Stimulated activated naive CD8-positive, alpha-beta T cell treated with anti-CD3 and anti-CD28 coated beads, Interleukin-15, Interleukin-2, amounts not matched to agents 100 ng/mL and 50 ng/mL, for 24 hours (primary cell): ENCODE results near the gene OR13G1.

Source experiments
- H3K27ac Mint-ChIP-seq: one replicate; pipeline ENCODE4 v1.8.0; 2021; ENCODE audit warnings: mild to moderate bottlenecking, mixed read lengths
- H3K27me3 Mint-ChIP-seq: one replicate; pipeline ENCODE4 v1.8.0; 2021; ENCODE audit warnings: mixed read lengths
- H3K36me3 Mint-ChIP-seq: one replicate; pipeline ENCODE4 v1.8.0; 2021; ENCODE audit warnings: low read depth, mixed read lengths
- H3K4me1 Mint-ChIP-seq: one replicate; pipeline ENCODE4 v1.8.0; 2021; ENCODE audit warnings: low read depth, mixed read lengths
- H3K4me3 Mint-ChIP-seq: one replicate; pipeline ENCODE4 v1.8.0; 2021; ENCODE audit warnings: mild to moderate bottlenecking, mixed read lengths
- H3K9me3 Mint-ChIP-seq: one replicate; pipeline ENCODE4 v1.8.0; 2021; ENCODE audit warnings: mixed read lengths

Gene OR13G1

DNA sequence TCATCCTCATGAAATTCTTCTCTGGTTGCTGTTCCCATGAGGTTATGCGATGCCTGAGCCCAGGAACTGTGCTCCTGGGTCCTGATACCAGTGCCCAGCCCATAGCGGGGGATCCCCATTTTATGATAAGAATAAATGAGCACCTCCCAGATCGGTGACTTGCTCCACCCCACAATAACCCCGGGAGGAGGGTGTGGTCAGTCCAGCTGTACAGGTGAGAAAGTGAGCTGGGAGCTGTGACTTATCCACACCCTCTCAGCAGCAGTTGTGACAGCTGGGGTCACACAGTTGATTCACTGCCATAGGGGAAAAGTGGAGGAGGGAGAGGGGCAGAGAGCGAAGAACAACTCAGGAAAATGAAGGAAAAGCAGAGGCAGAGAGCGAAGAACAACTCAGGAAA lies 40.8 kb downstream of the OR13G1 start:
- Mint-ChIP-seq H3K36me3 (no peaks in the 10 kb centered on the region), H3K4me1 (no peaks in the 10 kb centered on the region), H3K27ac (no peak overlapping the region), H3K4me3 (no peak overlapping the region), H3K27me3 (peaks cover 27% of the 10 kb centered on the region), H3K9me3 (peaks cover 3% of the 10 kb centered on the region)

DNA sequence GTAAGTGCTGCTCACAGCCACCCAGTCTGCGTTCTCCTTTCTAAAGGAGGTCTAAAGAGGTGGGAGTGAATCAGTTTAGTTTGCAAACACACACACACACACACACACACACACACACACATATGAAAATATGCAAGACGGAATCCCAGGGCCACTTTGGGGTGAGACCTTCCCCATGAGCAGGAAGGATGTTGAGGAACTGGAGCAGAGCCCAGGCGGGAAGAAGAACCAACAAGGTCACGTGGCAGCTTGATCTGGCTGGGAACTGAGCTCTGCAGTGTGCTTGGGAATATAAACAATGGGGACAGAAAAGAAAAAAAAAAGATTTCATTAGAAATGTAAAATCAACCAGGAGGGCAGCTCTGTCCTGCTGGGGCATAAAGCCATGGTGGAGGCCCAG lies 41.5 kb downstream of the OR13G1 start:
- Mint-ChIP-seq H3K27ac (no peak overlapping the region), H3K4me1 (no peaks in the 10 kb centered on the region), H3K36me3 (no peaks in the 10 kb centered on the region), H3K9me3 (peaks cover 7% of the 10 kb centered on the region), H3K27me3 (peaks cover 27% of the 10 kb centered on the region), H3K4me3 (no peak overlapping the region)

DNA sequence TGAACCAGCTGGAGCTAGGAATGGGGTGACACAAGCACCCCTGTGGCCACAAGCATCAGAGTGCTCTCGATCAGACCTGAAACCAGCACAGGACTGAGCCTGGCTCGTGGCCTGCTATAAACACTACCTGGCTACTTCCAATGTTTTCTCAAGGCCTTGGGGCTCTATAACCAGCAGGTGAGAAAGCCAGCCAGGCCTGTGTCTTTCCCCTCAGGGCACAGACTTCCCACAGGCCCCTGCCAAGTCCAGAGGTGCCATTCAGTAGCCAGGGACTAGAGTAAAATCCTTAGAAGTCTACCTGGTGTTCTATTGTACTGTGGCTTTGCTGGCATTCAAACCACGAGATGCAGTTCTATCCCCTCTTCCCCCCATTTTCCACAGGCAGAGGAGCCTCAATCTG lies 51.6 kb downstream of the OR13G1 start:
- Mint-ChIP-seq H3K27ac (no peak overlapping the region), H3K9me3 (no peaks in the 10 kb centered on the region), H3K27me3 (no peaks in the 10 kb centered on the region), H3K4me1 (no peaks in the 10 kb centered on the region), H3K36me3 (no peaks in the 10 kb centered on the region), H3K4me3 (no peak overlapping the region)
